ENCODE measurements around the gene ARPC4. TPM values are rescaled to one million over a fixed set of nuclear protein-coding genes. Genes with fewer than 3 reads are reported as not detected.
"Not testable (repeated sequence)": the region's sequence is repeated elsewhere in the genome, so short reads cannot be mapped to it uniquely, and the experiment has no call there.

ARPC4 gene
- total RNA-seq, 1 donor from 2014 or later: 156 TPM

DNA sequence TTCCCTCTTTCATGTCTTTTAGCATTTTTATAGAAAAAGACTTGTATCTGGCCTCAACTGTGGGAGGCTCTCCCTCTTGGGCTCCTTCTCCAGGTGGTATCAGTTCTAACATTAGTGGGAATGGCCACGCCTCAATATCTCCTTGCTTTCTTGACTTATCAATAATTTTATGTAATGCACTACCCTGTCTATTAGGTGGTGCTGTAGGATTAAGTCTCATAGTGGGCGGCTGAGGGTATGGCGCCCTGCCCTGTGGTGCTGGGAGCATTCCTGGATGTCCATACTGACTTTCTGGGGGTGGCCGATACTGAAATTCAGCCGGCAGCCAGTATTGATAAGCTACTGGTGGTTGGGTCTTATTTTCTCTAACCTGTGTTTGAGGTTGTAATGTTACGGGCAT is 59.6 kb downstream of the ARPC4 start:
- no peaks in the 10 kb centered on the region for H3K9me3 Mint-ChIP-seq
- H3K27ac Mint-ChIP-seq (ENCODE audit: unreplicated experiment): no peak overlapping the region
- no peak overlapping the region for H3K4me3 Mint-ChIP-seq
- H3K4me1 Mint-ChIP-seq: peaks cover 18% of the 10 kb centered on the region
- DNase-seq (ENCODE audit: low read depth, low spot score): no peak
- TF ChIP-seq, protein P1, sequence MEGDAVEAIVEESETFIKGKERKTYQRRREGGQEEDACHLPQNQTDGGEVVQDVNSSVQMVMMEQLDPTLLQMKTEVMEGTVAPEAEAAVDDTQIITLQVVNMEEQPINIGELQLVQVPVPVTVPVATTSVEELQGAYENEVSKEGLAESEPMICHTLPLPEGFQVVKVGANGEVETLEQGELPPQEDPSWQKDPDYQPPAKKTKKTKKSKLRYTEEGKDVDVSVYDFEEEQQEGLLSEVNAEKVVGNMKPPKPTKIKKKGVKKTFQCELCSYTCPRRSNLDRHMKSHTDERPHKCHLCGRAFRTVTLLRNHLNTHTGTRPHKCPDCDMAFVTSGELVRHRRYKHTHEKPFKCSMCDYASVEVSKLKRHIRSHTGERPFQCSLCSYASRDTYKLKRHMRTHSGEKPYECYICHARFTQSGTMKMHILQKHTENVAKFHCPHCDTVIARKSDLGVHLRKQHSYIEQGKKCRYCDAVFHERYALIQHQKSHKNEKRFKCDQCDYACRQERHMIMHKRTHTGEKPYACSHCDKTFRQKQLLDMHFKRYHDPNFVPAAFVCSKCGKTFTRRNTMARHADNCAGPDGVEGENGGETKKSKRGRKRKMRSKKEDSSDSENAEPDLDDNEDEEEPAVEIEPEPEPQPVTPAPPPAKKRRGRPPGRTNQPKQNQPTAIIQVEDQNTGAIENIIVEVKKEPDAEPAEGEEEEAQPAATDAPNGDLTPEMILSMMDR (conservative IDR thresholded peaks at IDR 0.05): no peak
- no peaks in the 10 kb centered on the region for H3K27me3 Mint-ChIP-seq (ENCODE audit: low read depth)
- H3K36me3 Mint-ChIP-seq (ENCODE audit: low read depth): no peaks in the 10 kb centered on the region

GRCh38 chr3:9854291-9854940 is 61.5 kb downstream of the ARPC4 start:
- H3K27ac Mint-ChIP-seq (ENCODE audit: unreplicated experiment); DNase-seq (ENCODE audit: low read depth, low spot score): not testable (repeated sequence)
- H3K4me1 Mint-ChIP-seq: peaks cover 21% of the 10 kb centered on the region

GRCh38 chr3:9855594-9855993 is 62.7 kb downstream of the ARPC4 start:
- H3K27ac Mint-ChIP-seq (ENCODE audit: unreplicated experiment): no peak overlapping the region
- no peak for DNase-seq (ENCODE audit: low read depth, low spot score)
- H3K9me3 Mint-ChIP-seq: no peaks in the 10 kb centered on the region
- H3K27me3 Mint-ChIP-seq (ENCODE audit: low read depth): no peaks in the 10 kb centered on the region
- TF ChIP-seq, protein P1 (conservative IDR thresholded peaks at IDR 0.05): no peak
- H3K4me1 Mint-ChIP-seq: peaks cover 20% of the 10 kb centered on the region
- H3K4me3 Mint-ChIP-seq: no peak overlapping the region
- no peaks in the 10 kb centered on the region for H3K36me3 Mint-ChIP-seq (ENCODE audit: low read depth)

More at GRCh38 chr3:9854291-9854940, 61.5 kb downstream of the ARPC4 start:
- H3K27me3 Mint-ChIP-seq (ENCODE audit: low read depth); H3K9me3 Mint-ChIP-seq; H3K36me3 Mint-ChIP-seq (ENCODE audit: low read depth); H3K4me3 Mint-ChIP-seq: not testable (repeated sequence)

Other genes starting within 250 kb of the ARPC4 start
- gene LHFPL4, start 239.3 kb upstream of the ARPC4 start, total RNA-seq: 0.84 and 1.4 TPM in 2 replicates
- 25.0 and 29.8 TPM in 2 replicates for gene MTMR14, start 143.6 kb upstream of the ARPC4 start, total RNA-seq
- gene CPNE9, start 89.2 kb upstream of the ARPC4 start, total RNA-seq: 0.48 and 1.3 TPM in 2 replicates
- gene BRPF1, start 61.3 kb upstream of the ARPC4 start, total RNA-seq: 36.9 and 39.2 TPM in 2 replicates
- gene OGG1, start 43.1 kb upstream of the ARPC4 start, total RNA-seq: 38.6 and 39.8 TPM in 2 replicates
- gene CAMK1, start 23.1 kb upstream of the ARPC4 start, total RNA-seq: 19.5 and 22.5 TPM in 2 replicates
- gene TADA3, start 609 bp upstream of the ARPC4 start, total RNA-seq: 70.0 and 73.2 TPM in 2 replicates
- gene TTLL3, start 17.2 kb downstream of the ARPC4 start, total RNA-seq: 28.3 and 31.0 TPM in 2 replicates
- 55.2 and 58.0 TPM in 2 replicates for gene RPUSD3, start 50.9 kb downstream of the ARPC4 start, total RNA-seq
- not detected in 2 replicates for gene CIDEC, start 87.2 kb downstream of the ARPC4 start, total RNA-seq
- 41.1 TPM in 2 replicates for gene JAGN1, start 97.5 kb downstream of the ARPC4 start, total RNA-seq
- 1.4 and 1.7 TPM in 2 replicates for gene IL17RE, start 109.8 kb downstream of the ARPC4 start, total RNA-seq
- 6.0 and 7.3 TPM in 2 replicates for gene IL17RC, start 124.0 kb downstream of the ARPC4 start, total RNA-seq
- 16.9 and 18.3 TPM in 2 replicates for gene CRELD1, start 140.8 kb downstream of the ARPC4 start, total RNA-seq
- gene PRRT3, start 159.3 kb downstream of the ARPC4 start, total RNA-seq: 5.7 and 6.4 TPM in 2 replicates
- gene EMC3, start 193.8 kb downstream of the ARPC4 start, total RNA-seq: 39.8 and 42.6 TPM in 2 replicates
- 65.4 and 67.9 TPM in 2 replicates for gene FANCD2, start 233.4 kb downstream of the ARPC4 start, total RNA-seq